ENCODE measurements around the gene FAM171A1.

Gene FAM171A1

GRCh38 chr10:15331461-15331860 is 39.6 kb downstream of the FAM171A1 start:
- Histone ChIP-seq H2AFZ (ENCODE audit: low read depth) (no peak overlapping the region), H3K27me3 (ENCODE audit: insufficient read depth, low read depth) (no peaks in the 10 kb centered on the region), H3K79me2 (ENCODE audit: insufficient read depth, low read depth) (peaks cover 54% of the 10 kb centered on the region), H3K9ac (no peak overlapping the region), H3K4me2 (no peak overlapping the region), H3K4me1 (ENCODE audit: low read depth, poor library complexity, severe bottlenecking) (peaks cover 24% of the 10 kb centered on the region), H3K27ac (no peak overlapping the region), H3K4me3 (IDR thresholded peaks at IDR 0.05; ENCODE audit: insufficient read depth, low read depth, low read length) (no peak overlapping the region), H3K36me3 (ENCODE audit: insufficient read depth) (no peaks in the 10 kb centered on the region), H4K20me1 (ENCODE audit: insufficient read depth) (0 out of 2 replicates have a peak, but pooled peaks cover 4% of the 10 kb centered on the region)
- no peak for TF ChIP-seq CTCF (conservative IDR thresholded peaks at IDR 0.05; ENCODE audit: low read depth, low read length)

- Histone ChIP-seq H3K4me2 (no peak overlapping the region), H3K4me3 (IDR thresholded peaks at IDR 0.05; ENCODE audit: insufficient read depth, low read depth, low read length) (no peak overlapping the region), H3K27me3 (ENCODE audit: insufficient read depth, low read depth) (no peaks in the 10 kb centered on the region), H3K9ac (no peak overlapping the region), H3K79me2 (ENCODE audit: insufficient read depth, low read depth) (peaks cover 48% of the 10 kb centered on the region), H4K20me1 (ENCODE audit: insufficient read depth) (0 out of 2 replicates have a peak, but pooled peaks cover 4% of the 10 kb centered on the region), H3K27ac (no peak overlapping the region), H2AFZ (ENCODE audit: low read depth) (no peak overlapping the region), H3K36me3 (ENCODE audit: insufficient read depth) (no peaks in the 10 kb centered on the region), H3K4me1 (ENCODE audit: low read depth, poor library complexity, severe bottlenecking) (peaks cover 4% of the 10 kb centered on the region)
- TF ChIP-seq CTCF (conservative IDR thresholded peaks at IDR 0.05; ENCODE audit: low read depth, low read length): no peak
Observed at GRCh38 chr10:15329437-15329836, 41.7 kb downstream of the FAM171A1 start.

GRCh38 chr10:15325944-15326284 is 45.2 kb downstream of the FAM171A1 start:
- H3K79me2 ChIP-seq (ENCODE audit: insufficient read depth, low read depth): peaks cover 35% of the 10 kb centered on the region
- H3K9ac ChIP-seq: no peak overlapping the region
- H3K36me3 ChIP-seq (ENCODE audit: insufficient read depth): no peaks in the 10 kb centered on the region
- H3K27me3 ChIP-seq (ENCODE audit: insufficient read depth, low read depth): no peaks in the 10 kb centered on the region
- no peak overlapping the region for H2AFZ ChIP-seq (ENCODE audit: low read depth)
- TF ChIP-seq CTCF (conservative IDR thresholded peaks at IDR 0.05; ENCODE audit: low read depth, low read length): no peak
- no peak overlapping the region for H3K4me2 ChIP-seq
- peaks cover 7% of the 10 kb centered on the region; the same call in 1 of the 2 replicates for H4K20me1 ChIP-seq (ENCODE audit: insufficient read depth)
- peaks cover 15% of the 10 kb centered on the region for H3K4me1 ChIP-seq (ENCODE audit: low read depth, poor library complexity, severe bottlenecking)
- H3K4me3 ChIP-seq (IDR thresholded peaks at IDR 0.05; ENCODE audit: insufficient read depth, low read depth, low read length): no peak overlapping the region
- H3K27ac ChIP-seq: no peak overlapping the region

DNA sequence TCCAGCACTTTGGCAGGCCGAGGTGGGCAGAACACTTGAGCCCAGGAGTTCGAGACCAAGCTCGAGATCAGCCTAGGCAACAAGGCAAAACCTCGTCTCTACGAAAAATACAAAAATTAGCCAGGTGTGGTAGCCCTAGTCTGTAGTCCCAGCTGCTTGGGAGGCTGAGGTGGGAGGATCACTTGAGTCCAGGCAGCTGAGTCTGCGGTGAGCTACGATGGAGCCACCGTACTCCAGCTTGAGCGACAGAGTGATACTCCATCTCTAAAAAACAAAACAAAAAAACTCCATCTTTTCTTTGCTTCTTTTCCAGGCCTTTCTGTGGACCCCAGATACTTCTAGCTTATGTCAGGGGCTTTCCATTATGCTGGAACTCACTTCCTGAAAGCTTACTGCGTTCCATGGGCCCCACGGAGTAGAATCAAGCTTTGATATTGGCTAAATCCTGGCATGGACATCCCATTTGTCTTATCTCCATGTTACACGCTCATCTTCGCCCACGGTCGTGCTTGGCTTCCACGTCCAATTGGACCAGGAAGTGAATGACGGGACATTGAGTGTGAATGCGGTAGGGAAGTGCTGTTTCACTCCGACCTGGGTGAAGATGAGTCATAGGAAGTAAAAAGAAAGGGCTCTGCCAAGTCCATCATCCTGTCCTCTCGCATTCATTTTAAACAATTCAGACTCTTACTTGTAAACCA is 45.7 kb downstream of the FAM171A1 start:
- H3K4me2 ChIP-seq: no peak overlapping the region

More for the DNA sequence above, 45.7 kb downstream of the FAM171A1 start:
- Histone ChIP-seq H3K4me1 (ENCODE audit: low read depth, poor library complexity, severe bottlenecking) (peaks cover 19% of the 10 kb centered on the region), H3K9ac (no peak overlapping the region), H2AFZ (ENCODE audit: low read depth) (no peak overlapping the region), H3K27ac (no peak overlapping the region), H3K27me3 (ENCODE audit: insufficient read depth, low read depth) (no peaks in the 10 kb centered on the region), H3K79me2 (ENCODE audit: insufficient read depth, low read depth) (peaks cover 39% of the 10 kb centered on the region), H4K20me1 (ENCODE audit: insufficient read depth) (peaks cover 7% of the 10 kb centered on the region; the same call in 1 of the 2 replicates), H3K4me3 (IDR thresholded peaks at IDR 0.05; ENCODE audit: insufficient read depth, low read depth, low read length) (no peak overlapping the region), H3K36me3 (ENCODE audit: insufficient read depth) (no peaks in the 10 kb centered on the region)
- TF ChIP-seq CTCF (conservative IDR thresholded peaks at IDR 0.05; ENCODE audit: low read depth, low read length): no peak

Measured in KMS-11 (cell line).